ENCODE data around the gene NCSTN. TPM values are rescaled to one million over a fixed set of nuclear protein-coding genes. Genes with fewer than 3 reads are reported as not detected.
"Not testable (repeated sequence)": the region's sequence is repeated elsewhere in the genome, so short reads cannot be mapped to it uniquely, and the experiment has no call there.

Gene NCSTN
- total RNA-seq, 2 donors from 2014 or later: 43.5 to 53.0 TPM

DNA sequence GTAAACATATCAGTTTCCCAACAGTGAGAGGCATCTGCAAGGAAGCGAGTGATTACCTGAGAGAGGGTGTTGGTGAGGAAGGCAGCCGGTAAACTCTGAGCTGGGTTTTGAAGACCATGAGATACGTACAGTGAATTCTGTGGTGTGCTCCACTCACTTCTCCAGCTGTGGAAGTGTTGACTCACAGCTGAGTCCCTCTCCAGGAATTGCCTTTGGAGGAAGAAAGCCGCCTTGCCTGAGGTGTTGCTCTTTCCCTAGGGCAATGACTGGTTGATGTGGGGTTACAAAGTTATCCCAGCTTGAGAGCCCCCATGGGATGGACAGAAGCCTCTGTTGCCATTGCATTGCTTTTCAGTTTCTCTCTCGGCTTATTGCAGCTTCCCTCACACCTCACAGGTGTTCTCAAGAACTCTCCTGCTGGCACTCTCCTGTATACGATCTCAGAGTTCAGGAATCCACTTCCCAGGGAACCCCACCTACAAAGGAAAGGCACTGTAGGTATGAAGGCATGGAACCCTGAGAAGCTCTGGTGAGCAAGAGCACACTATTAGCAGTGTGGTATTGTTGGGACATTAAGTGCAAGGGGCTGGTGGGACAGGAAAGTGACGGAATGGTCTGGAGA lies 34.5 kb downstream of the NCSTN start:
- no peak overlapping the region for H3K27ac Mint-ChIP-seq
- H3K36me3 Mint-ChIP-seq: no peaks in the 10 kb centered on the region
- H3K9me3 Mint-ChIP-seq: no peaks in the 10 kb centered on the region
- DNase-seq (ENCODE audit: low spot score in 2 of 2): no peak
- no peak for ATAC-seq

DNA sequence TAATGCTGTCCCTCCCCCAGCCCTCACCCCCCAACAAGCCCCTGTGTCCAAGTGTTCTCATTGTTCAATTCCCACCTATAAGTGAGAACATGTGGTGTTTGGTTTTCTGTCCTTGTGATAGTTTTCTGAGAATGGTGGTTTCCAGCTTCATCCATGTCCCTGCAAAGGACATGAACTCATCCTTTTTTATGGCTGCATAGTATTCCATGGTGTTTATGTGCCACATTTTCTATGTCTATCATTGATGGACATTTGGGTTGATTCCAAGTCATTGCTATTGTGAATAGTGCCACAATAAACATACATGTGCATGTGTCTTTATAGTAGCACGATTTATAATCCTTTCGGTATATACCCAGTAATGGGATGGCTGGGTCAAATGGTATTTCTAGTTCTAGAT lies 41.6 kb downstream of the NCSTN start:
- ATAC-seq; H3K9me3 Mint-ChIP-seq; H3K27ac Mint-ChIP-seq; DNase-seq (ENCODE audit: low spot score in 2 of 2); H3K36me3 Mint-ChIP-seq: not testable (repeated sequence)

DNA sequence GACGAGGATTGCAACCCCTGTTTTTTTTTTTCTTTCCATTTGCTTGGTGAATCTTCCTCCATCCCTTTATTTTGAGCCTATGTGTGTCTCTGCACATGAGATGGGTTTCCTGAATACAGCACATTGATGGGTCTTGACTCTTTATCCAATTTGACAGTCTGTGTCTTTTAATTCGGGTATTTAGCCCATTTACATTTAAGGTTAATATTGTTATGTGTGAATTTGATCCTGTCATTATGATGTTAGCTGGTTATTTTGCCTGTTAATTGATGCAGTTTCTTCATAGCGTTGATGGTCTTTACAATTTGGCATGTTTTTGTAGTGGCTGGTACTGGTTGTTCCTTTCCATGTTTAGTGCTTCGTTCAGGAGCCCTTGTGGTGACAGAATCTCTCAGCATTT lies 45.2 kb downstream of the NCSTN start:
- not testable (repeated sequence) for H3K27ac Mint-ChIP-seq; DNase-seq (ENCODE audit: low spot score in 2 of 2); H3K9me3 Mint-ChIP-seq; ATAC-seq
- peaks cover 7 to 12% of the 10 kb centered on the region in 2 donors for H3K36me3 Mint-ChIP-seq

DNA sequence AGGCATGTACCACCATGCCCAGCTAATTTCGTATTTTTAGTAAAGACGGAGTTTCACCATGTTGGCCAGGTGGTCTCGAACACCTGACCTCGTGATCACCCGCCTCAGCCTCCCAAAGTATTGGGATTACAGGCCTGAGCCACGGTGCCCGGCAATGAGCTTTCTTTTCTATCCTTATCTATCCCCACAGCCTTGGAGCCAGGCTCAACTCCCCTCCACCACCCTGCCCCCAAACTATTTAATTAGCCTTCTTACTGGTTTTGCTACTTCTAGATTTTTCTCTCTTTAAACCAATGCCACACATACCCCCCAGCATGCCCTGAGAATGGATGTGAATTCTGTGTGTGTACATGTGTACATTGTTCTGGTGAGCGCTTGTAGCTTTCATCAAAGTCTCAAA lies 51.5 kb downstream of the NCSTN start:
- ATAC-seq: no peak
- no peak for DNase-seq (ENCODE audit: low spot score in 2 of 2)
- H3K27ac Mint-ChIP-seq: no peak overlapping the region
- peaks cover under 1% of the 10 kb centered on the region in 2 donors for H3K9me3 Mint-ChIP-seq
- H3K36me3 Mint-ChIP-seq: peaks cover under 1 to 5% of the 10 kb centered on the region in 2 donors

DNA sequence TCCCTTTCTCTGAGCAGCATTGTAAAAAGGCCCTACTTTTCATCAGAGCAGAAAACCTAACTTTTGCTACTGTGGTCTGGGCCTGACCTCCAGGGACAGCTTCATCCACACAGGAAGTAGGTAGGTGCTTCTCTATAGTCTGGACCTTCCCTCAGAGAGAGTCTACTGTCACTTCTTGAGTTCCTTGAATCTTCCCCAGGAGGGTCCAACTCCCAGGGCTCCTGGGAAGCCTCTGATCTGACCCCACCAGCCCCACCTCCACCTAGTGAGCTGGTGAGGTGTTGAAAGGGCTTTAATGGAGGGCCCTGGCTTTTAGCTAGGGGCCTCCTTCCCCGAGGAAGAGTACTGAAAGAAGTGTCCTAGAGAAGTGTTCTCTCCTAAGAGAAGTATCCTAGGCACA lies 54.5 kb downstream of the NCSTN start:
- Mint-ChIP-seq H3K27ac (no peak overlapping the region), H3K9me3 (no peaks in the 10 kb centered on the region), H3K36me3 (no peaks in the 10 kb centered on the region)
- DNase-seq (ENCODE audit: low spot score in 2 of 2): no peak
- ATAC-seq: no peak

DNA sequence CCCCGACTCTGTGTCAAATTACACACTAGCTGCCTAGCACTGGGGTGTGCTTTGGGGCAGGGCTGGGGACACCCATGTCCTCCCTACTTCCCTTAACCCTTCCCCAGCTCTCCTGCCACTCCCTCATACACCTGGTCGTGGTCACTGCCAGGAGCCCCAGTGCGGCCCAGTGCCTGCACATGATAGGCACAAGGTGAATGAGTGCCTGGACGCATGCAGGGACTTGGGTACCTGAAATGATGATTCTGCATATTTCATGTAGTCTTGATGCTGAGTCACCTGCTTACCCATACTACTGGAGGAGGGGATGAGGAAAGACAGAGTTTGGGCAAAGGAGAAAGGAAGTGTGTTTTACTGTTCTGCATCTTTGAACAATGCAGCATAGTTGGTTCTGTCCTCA lies 55.6 kb downstream of the NCSTN start:
- Mint-ChIP-seq H3K9me3 (no peaks in the 10 kb centered on the region), H3K27ac (no peak overlapping the region), H3K36me3 (no peaks in the 10 kb centered on the region)
- no peak for ATAC-seq
- DNase-seq (ENCODE audit: low spot score in 2 of 2): no peak

DNA sequence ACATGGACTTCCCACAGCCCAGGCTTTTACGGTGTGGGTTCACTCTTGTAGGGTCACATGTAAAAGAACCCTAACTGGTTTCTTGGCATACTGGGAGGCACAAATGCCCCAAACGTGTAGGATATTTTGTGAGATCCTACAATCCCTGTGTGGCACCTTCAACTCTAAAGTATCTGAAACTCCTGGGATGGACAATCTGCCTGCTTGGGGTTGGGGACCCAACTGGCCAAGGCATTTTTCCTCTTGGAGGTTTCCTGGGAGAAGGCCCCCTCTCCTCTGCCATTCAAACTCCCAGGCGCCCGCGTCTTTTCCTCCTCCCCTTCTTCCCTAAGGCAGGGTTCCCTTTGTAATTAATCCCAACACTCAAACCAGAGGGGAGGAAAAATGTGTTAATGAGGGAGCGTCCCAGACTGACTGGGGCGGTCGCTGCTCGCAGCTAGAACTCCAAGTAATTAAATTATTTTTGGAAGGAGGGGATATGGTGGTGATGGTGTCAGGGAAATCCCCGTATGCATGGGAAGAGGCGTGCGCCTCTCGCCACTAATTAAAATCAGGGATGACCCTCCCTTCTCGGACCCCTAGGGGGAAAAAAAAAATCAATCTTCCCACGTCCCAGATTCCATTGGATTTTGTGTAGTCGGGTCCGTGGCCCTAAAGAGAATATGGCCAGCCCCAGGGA lies 56.5 kb downstream of the NCSTN start:
- DNase-seq (ENCODE audit: low spot score in 2 of 2): no peak
- H3K9me3 Mint-ChIP-seq: no peaks in the 10 kb centered on the region
- H3K27ac Mint-ChIP-seq: no peak overlapping the region
- no peaks in the 10 kb centered on the region for H3K36me3 Mint-ChIP-seq
- no peak for ATAC-seq

DNA sequence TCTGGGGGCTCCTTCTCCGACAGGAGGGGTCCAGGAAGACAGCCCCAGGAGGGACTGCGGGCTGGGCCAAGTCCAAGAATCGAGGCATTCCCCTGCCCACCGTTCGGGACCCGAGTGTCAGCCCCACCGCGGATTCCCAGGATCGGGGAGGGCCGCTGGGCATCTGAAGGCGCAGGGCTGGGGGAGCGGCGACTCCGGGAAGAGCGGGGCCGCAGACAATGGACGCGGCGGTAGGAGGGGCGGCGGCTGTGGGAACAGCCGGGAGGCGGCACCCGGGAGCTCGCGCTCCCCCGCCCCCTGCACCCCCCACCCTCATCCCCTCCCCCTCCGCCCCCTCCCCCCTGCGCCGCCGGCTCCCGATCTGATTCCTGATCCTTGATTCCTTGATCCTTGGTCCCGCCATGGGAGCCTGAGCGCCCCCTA lies 57.1 kb downstream of the NCSTN start, which contains the start of gene VANGL2:
Gene VANGL2 (plus strand): TSS at position 342 of the 423 bp plus-strand sequence. CDS start 15,274 bp downstream, outside the sequence.
- Mint-ChIP-seq H3K36me3 (no peaks in the 10 kb centered on the region), H3K27ac (no peak within 1 kb of the TSS), H3K9me3 (no peaks in the 10 kb centered on the region)
- ATAC-seq (peak in 1 of 2 donors; percentile 34), DNase-seq (ENCODE audit: low spot score in 2 of 2) (peak in 1 of 2 donors; percentile 67)

DNA sequence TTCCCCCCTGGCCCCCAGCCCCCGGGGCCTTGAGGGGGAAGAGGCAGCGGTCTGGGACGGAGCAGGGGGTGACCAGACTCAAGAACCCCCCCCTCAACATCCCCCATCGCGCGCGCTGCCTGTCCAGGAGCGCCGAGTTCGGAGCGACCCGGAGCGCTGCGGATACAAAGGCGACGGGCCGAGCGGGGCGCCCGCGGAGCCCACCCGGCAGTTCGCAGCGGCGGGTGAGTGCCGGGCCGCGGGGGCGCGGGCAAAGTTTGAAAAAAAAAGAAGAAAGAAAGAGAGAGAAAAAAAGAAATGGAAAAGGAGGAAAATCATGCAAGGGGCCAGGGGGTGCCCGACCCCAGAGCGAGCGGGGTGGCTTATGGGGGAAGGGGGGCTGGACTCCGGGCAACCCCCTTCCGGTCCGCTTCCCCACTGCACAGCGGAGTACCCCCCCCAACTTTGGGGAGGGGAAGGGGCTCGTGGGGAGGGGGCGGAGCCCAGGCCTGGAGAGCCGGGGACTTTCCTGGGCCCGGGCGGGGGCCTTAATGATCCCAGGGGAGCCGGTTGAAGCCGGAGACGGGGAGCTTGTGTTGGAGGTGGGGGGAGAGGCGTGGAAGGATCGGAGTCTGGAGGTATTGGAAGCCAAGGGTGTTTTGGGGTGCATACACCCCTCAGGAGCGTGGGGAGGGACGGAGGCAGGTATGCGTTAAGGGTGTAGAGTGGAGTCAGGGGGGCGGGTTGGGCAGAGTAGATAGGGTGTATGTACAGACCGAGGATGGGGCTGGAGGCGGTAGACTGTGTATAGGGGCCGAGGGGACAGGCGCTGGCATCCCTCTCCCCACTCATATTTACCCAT lies 57.7 kb downstream of the NCSTN start:
- H3K36me3 Mint-ChIP-seq: no peaks in the 10 kb centered on the region
- ATAC-seq (peak in 1 of 2 donors; percentile 26), DNase-seq (ENCODE audit: low spot score in 2 of 2) (no peak)
- H3K27ac Mint-ChIP-seq: no peak overlapping the region
- H3K9me3 Mint-ChIP-seq: no peaks in the 10 kb centered on the region

DNA sequence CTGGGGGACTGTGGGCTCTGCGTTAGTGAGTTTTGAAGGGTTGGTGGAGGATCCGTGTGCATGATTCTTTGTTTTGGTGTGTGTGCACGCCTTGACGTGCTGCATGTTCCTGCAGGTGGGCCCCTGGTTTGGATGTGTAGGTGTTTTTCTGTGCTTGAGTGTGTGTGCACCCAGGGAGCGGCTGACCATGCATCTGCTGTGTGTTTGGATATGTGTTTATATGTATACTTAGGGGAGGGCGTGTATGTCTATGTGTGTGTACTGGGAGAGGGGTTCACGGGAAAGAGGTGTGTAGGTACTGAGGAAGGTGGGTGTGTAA lies 58.3 kb downstream of the NCSTN start:
- H3K27ac Mint-ChIP-seq: no peak overlapping the region
- no peaks in the 10 kb centered on the region for H3K9me3 Mint-ChIP-seq
- DNase-seq (ENCODE audit: low spot score in 2 of 2) (no peak), ATAC-seq (no peak)
- no peaks in the 10 kb centered on the region for H3K36me3 Mint-ChIP-seq

DNA sequence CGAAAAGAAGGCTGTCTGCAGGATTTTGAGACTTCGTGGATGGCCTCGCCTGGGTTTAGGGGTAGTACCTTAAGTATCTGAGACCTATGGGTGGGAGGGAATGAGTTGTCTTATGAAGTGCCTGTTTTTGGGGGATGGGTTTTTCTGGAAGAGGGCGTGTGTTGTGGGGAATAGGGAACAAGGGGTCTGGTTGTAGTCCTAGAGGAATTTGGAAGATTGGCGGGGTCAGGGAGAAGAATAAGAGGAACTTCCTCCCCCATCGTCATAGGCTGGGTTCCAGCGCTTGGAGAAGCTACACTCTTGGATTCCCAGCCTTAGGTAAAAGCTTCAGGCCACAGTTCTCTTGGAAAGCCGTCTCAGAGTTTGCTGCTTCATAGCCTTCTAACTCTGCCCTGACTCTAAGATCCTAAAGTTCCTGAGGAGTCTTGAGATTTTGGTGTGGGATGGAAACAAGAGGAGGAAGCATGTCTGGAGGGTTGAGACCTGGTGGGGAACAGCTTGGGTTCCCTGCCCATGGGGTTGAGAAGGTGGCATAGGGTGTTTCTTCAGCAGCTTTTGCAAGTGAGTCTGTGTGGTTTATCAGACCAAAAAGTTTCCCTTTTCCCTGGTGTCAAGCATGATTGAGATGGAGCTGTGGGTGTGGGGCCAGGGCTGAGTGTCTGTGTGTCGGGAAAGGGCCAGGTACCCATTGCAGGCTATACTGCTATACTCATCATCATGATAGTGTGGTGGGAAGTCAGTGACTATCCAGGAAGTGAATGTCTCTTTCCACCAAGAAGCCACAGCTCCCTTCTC lies 59.0 kb downstream of the NCSTN start:
- Mint-ChIP-seq H3K27ac (no peak overlapping the region), H3K36me3 (no peaks in the 10 kb centered on the region), H3K9me3 (no peaks in the 10 kb centered on the region)
- DNase-seq (ENCODE audit: low spot score in 2 of 2) (no peak), ATAC-seq (no peak)

DNA sequence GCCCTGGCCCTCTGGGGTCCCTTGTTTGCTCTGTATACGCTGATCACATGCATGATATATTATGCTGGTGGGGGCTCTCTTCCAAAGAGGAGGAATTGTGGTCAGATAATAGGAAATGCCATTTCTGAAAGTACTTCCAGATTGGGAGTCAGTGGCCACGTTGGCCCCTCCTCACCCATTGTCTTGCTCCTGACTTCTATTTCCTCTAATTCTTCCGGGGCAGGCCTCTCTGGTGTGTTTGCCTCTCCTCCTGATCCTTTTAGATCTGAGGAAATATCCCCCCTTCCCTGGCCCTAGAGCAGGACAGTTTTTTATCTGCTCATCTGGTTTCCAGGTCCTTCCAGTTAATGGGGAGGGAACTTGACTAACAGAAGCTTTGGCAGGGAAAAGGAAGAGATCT lies 60.1 kb downstream of the NCSTN start:
- Mint-ChIP-seq H3K27ac (no peak overlapping the region), H3K36me3 (no peaks in the 10 kb centered on the region), H3K9me3 (no peaks in the 10 kb centered on the region)
- DNase-seq (ENCODE audit: low spot score in 2 of 2): no peak
- ATAC-seq: no peak

DNA sequence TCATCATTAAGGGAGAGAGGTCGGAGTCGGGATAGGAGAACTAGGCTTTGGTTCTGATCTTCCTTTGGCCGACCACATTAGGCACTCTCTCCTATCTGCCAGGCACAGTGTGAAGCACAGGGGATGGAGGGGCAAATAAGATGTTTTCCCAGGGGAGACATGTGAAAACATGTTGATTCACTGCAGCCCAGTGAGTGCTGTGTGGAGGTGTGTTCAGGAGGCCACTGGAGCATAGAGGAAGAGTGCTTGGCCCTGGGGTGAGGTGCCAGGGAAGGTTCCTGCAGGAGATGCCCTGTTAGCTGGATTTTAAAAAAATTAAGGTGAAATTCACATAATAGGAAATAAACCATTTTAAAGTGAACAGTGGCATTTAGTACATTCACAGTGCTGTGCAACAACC lies 60.9 kb downstream of the NCSTN start:
- Mint-ChIP-seq H3K36me3 (no peaks in the 10 kb centered on the region), H3K9me3 (no peaks in the 10 kb centered on the region), H3K27ac (no peak overlapping the region)
- no peak for DNase-seq (ENCODE audit: low spot score in 2 of 2)
- ATAC-seq: no peak

DNA sequence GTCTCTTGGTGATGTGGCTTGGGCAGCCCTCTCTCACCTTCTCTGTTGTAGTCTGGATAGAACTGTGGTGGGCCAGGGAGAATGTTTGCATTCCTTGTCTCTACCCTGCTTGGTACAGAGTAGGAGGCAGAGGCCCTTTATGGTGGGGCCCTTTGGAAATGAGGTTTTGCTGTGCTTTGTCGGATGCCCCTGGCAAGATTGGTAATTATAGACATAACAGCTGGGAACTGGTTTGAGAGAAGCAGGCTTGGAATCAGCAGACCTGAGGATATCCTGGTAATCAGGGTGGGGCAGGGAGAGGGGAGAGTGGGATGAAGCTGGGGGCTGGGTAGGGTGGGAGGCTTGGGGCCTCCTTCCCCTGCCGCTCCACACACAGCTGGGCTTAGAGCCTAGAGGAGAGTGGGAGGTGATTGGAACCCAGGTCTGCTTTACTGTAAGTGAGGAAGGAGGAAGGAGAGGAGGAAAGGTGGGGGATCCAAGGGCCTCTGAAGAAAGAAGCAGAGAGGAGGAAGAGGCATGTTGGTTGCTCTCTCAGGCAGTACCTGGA lies 62.2 kb downstream of the NCSTN start:
- Mint-ChIP-seq H3K9me3 (no peaks in the 10 kb centered on the region), H3K27ac (no peak overlapping the region), H3K36me3 (no peaks in the 10 kb centered on the region)
- DNase-seq (ENCODE audit: low spot score in 2 of 2) (no peak), ATAC-seq (no peak)

DNA sequence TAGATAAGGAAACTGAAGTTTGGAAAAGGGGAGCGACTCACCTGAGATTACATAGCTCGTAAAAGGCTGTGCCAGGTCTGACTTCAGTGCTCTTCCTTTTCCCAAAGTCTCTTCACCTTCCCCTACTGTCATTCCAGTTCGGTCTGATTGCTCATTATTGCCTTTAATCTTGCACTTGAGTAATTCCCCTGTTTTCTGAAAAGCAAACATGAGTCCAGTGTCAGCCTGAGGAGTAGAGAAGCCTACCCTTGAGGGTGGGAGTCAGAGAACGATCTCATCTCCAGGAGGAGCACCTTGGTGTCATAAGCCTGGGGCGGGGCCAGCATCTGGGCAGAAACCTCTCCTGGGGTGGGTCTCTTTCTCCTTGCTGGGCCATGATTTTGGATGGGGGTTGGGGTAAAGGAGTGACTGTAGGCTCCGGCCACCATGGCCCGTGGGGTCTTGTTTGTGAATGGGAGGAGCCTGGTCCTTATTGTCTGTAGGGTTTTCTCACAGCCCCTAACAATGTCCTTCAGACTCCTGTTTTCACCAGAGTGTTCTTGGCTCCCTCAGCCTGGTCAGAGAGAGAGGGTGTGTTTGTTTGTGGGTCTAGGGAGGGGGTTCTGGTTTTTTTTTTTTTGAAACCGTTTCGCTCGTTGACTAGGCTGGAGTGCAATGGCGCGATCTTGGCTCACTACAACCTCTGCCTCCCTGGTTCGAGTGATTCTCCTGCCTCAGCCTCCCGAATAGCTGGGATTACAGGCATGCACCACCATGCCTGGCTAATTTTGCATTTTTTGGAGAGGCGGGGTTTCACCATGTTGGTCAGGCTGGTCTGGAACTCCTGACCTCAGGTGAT lies 63.2 kb downstream of the NCSTN start:
- no peaks in the 10 kb centered on the region for H3K9me3 Mint-ChIP-seq
- no peak for DNase-seq (ENCODE audit: low spot score in 2 of 2)
- no peaks in the 10 kb centered on the region for H3K36me3 Mint-ChIP-seq
- H3K27ac Mint-ChIP-seq: no peak overlapping the region
- ATAC-seq: no peak

Data from activated naive CD4-positive, alpha-beta T cell treated with anti-CD3 and anti-CD28 coated beads, Interleukin-2, amount 50 U/mL, for 72 hours (primary cell).